CD4-positive, alpha-beta T cell (primary cell): ENCODE results near the gene ID3. TPM values are rescaled to one million over a fixed set of nuclear protein-coding genes. Genes with fewer than 3 reads are reported as not detected.

Experiments
- ATAC-seq: fragments of 200-7000 bp; cut with Tn5 transposase; one replicate; pipeline ENCODE4 v1.10.0; 2022; ENCODE audit warnings: mild to moderate bottlenecking; ENCODE audit not compliant: poor library complexity
- CTCF ChIA-PET: fragments of 350-600 bp; sonication (Branson Sonifier 250); formaldehyde crosslinking; loops from one replicate; lab custom pipeline; 2021; ENCODE audit warnings: antibody characterized with exemption, inconsistent platforms; lab: Charles Lee
- POLR2A ChIA-PET: fragments of 350-600 bp; sonication (Branson Sonifier 250); formaldehyde crosslinking; loops from one replicate; lab custom pipeline; 2021; ENCODE audit warnings: antibody characterized with exemption, inconsistent platforms; lab: Charles Lee
- DNase-seq, 14 experiments: peaks; one replicate each; pipeline ENCODE4 v3.0.0-alpha.2; 2013 to 2020; ENCODE audit warnings: mixed read lengths in 2 of 14
- H3K27ac ChIP-seq, 2 donors: one replicate each; pipeline versions ENCODE4 v1.5.1 to v1.7.0; 2013; ENCODE audit warnings: low read length in 2 of 2, low read depth in 1 of 2, mild to moderate bottlenecking in 1 of 2
- H3K27me3 ChIP-seq, 2 experiments: 1 replicate in 1 of 2; 2 replicates in 1 of 2; pipeline versions ENCODE4 v1.6.1 to v1.7.0; 2013; ENCODE audit warnings: low read length in 2 of 2, control low read depth in 1 of 2, mild to moderate bottlenecking in 1 of 2, moderate library complexity in 1 of 2; ENCODE audit not compliant: insufficient read depth in 2 of 2, control insufficient read depth in 1 of 2
- H3K36me3 ChIP-seq: one replicate; pipeline ENCODE4 v1.6.1; 2013; ENCODE audit warnings: low read length, control low read depth; ENCODE audit not compliant: insufficient read depth
- H3K4me1 ChIP-seq: one replicate; pipeline ENCODE4 v1.6.1; 2013; ENCODE audit warnings: low read length, control low read depth; ENCODE audit not compliant: insufficient read depth
- H3K4me3 ChIP-seq: one replicate; pipeline ENCODE4 v1.5.1; 2013; ENCODE audit warnings: mild to moderate bottlenecking, low read length, moderate library complexity
- H3K9me3 ChIP-seq, 2 experiments: 1 replicate in 1 of 2; 2 replicates in 1 of 2; pipeline versions ENCODE4 v1.6.1 to v1.7.0; 2013; ENCODE audit warnings: low read length in 2 of 2, mild to moderate bottlenecking in 2 of 2, control low read depth in 1 of 2, moderate library complexity in 1 of 2; ENCODE audit not compliant: control insufficient read depth in 1 of 2, insufficient read depth in 1 of 2
- H3K27ac Mint-ChIP-seq: one replicate; pipeline ENCODE4 v1.8.0; 2020; ENCODE audit warnings: mixed read lengths
- H3K27me3 Mint-ChIP-seq: one replicate; pipeline ENCODE4 v1.8.0; 2021; ENCODE audit warnings: mixed read lengths
- H3K36me3 Mint-ChIP-seq: one replicate; pipeline ENCODE4 v1.8.0; 2021; ENCODE audit warnings: low read depth, mixed read lengths
- H3K4me1 Mint-ChIP-seq: one replicate; pipeline ENCODE4 v1.8.0; 2021; ENCODE audit warnings: low read depth, mixed read lengths
- H3K4me3 Mint-ChIP-seq: one replicate; pipeline ENCODE4 v1.8.0; 2020; ENCODE audit warnings: mild to moderate bottlenecking, mixed read lengths
- H3K9me3 Mint-ChIP-seq: one replicate; pipeline ENCODE4 v1.8.0; 2020; ENCODE audit warnings: mixed read lengths
- CTCF ChIP-seq: fragments of 200-600 bp; IDR thresholded peaks from one replicate; pipeline ENCODE4 v1.8.0; 2022; ENCODE audit warnings: antibody characterized with exemption, mild to moderate bottlenecking
- intact Hi-C, 2 experiments: fragments of 100-400 bp; cut with DNase I in 1 of 2; cut with micrococcal nuclease in 1 of 2; formaldehyde crosslinking; loops; one replicate each; pipeline versions ENCODE4 v1.15.1 to v1.9.0; 2023 to 2025; cut with DNase I, micrococcal nuclease
- total RNA-seq, 174 experiments: library from RNA in 2 of 174; stranded (reverse) in 2 of 174; gene quantifications; one replicate each; pipeline ENCODE4 v1.2.3 and lab custom pipeline; 2021 to 2026

ID3 gene
- total RNA-seq, 2 experiments from 2014 or later = 89.8 to 90.4 TPM

- Mint-ChIP-seq H3K27ac (peak overlapping the region; percentile 43), H3K4me3 (no peak overlapping the region), H3K9me3 (no peaks in the 10 kb centered on the region), H3K4me1 (peaks cover 56% of the 10 kb centered on the region), H3K36me3 (no peaks in the 10 kb centered on the region), H3K27me3 (no peaks in the 10 kb centered on the region)
- peaks cover 29% of the 10 kb centered on the region for H3K4me1 ChIP-seq
- DNase-seq (no peak), ATAC-seq (no peak)
- H3K27ac ChIP-seq = no peak overlapping the region
- ChIA-PET POLR2A (interaction anchor here (1.0 to 4.1 kb wide), 15 partner anchors 9 to 61 kb away, joined by 3 to 29 read pairs (median 15); partner anchors contain the start of gene ID3), CTCF (interaction anchor here (0.7 to 2.1 kb wide), 6 partner anchors 8 to 61 kb away, joined by 3 to 14 read pairs (median 4); no protein-coding TSS in a partner anchor)
- no peaks in the 10 kb centered on the region for H3K9me3 ChIP-seq
- no peak overlapping the region for H3K4me3 ChIP-seq
- H3K27me3 ChIP-seq = no peaks in the 10 kb centered on the region
- no peaks in the 10 kb centered on the region for H3K36me3 ChIP-seq
- TF ChIP-seq CTCF = no peak
- intact Hi-C loops = loop anchor here in 1 of 2 experiments (2.0 kb wide), 1 partner anchor 24 kb away; no protein-coding TSS in a partner anchor
Measured at GRCh38 chr1:23576338-23577055, 17.2 kb upstream of the ID3 start.

- intact Hi-C loops = no loop called here
- Mint-ChIP-seq H3K4me3 (no peak overlapping the region), H3K27ac (no peak overlapping the region), H3K4me1 (peaks cover 44% of the 10 kb centered on the region), H3K36me3 (no peaks in the 10 kb centered on the region), H3K27me3 (no peaks in the 10 kb centered on the region), H3K9me3 (no peaks in the 10 kb centered on the region)
- ATAC-seq = no peak
- H3K4me1 ChIP-seq = peaks cover 29% of the 10 kb centered on the region
- H3K4me3 ChIP-seq = no peak overlapping the region
- H3K27ac ChIP-seq = no peak overlapping the region
- CTCF ChIA-PET = no interaction called here
- DNase-seq = no peak
- no peaks in the 10 kb centered on the region for H3K9me3 ChIP-seq
- no peaks in the 10 kb centered on the region for H3K36me3 ChIP-seq
- TF ChIP-seq CTCF = no peak
- H3K27me3 ChIP-seq = no peaks in the 10 kb centered on the region
- POLR2A ChIA-PET = interaction anchor here (1.6 to 4.1 kb wide), 3 partner anchors 12 to 26 kb away, joined by 4 to 26 read pairs (median 17); no protein-coding TSS in a partner anchor
Measured at GRCh38 chr1:23575226-23575810, 16.0 kb upstream of the ID3 start.

GRCh38 chr1:23574265-23574754, 15.0 kb upstream of the ID3 start:
- H3K4me3 Mint-ChIP-seq = no peak overlapping the region
- peaks cover 41% of the 10 kb centered on the region for H3K4me1 Mint-ChIP-seq
- H3K36me3 ChIP-seq = no peaks in the 10 kb centered on the region
- no peak overlapping the region for H3K4me3 ChIP-seq
- intact Hi-C loops = no loop called here
- ChIA-PET CTCF (no interaction called here), POLR2A (interaction anchor here (0.5 to 2.0 kb wide), 3 partner anchors 11 to 48 kb away, joined by 4 to 5 read pairs (median 4); no protein-coding TSS in a partner anchor)
- peaks cover 29% of the 10 kb centered on the region for H3K4me1 ChIP-seq
- peaks cover 0 to 2% of the 10 kb centered on the region in 2 experiments for H3K27me3 ChIP-seq
- no peak for TF ChIP-seq CTCF
- H3K36me3 Mint-ChIP-seq = no peaks in the 10 kb centered on the region
- H3K27ac ChIP-seq = no peak overlapping the region
- no peak for DNase-seq
- H3K27ac Mint-ChIP-seq = no peak overlapping the region
- no peaks in the 10 kb centered on the region for H3K27me3 Mint-ChIP-seq
- ATAC-seq = no peak
- H3K9me3 ChIP-seq = no peaks in the 10 kb centered on the region
- H3K9me3 Mint-ChIP-seq = no peaks in the 10 kb centered on the region
